ENCODE data around the gene A3GALT2.

The A3GALT2 gene

DNA sequence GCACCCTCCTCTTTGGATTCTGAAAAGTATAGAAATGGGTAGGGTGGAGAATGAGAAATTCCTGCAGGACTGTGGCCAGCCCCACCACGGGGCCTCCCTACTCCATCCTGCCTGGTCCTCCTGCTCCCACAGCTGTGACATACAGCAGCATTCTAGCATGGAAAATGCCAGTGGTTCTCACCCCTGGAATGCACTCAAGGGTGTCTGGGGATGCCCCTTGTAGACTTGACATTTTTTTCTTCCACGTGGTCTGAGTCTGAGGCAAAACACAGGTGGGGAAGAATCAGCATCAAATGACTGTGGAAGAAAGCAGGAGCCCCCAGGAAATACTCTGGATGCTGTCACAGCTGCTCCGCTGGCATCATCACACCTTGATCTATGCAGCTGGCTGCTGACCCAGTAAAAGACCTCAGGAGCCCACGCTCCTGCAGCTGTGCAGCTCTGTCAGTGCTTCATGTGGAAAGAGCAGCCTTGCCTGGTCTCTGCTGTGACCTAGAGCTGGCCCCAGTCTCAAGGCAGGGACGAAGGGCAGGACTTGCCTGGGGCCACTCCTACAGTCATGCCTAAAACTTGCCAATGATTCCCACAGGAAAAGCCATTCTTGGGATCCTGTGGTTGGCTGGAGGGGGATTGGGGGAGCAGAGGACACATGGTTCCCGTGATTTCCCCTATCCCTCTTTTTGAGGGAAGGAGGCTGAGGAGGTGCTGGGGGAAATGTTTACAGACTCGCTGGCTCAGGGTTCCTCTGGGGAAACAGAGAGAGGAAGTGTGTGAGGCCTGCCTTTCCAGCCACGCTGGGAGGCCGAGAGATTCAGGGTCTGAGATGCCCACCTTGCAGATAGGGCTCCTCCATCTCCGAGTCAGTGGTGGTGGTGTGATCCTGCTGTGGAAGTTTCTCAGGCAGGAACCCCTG is 10.8 kb upstream of the A3GALT2 start:
- DNase-seq (ENCODE audit: low read depth), result no peak

DNA sequence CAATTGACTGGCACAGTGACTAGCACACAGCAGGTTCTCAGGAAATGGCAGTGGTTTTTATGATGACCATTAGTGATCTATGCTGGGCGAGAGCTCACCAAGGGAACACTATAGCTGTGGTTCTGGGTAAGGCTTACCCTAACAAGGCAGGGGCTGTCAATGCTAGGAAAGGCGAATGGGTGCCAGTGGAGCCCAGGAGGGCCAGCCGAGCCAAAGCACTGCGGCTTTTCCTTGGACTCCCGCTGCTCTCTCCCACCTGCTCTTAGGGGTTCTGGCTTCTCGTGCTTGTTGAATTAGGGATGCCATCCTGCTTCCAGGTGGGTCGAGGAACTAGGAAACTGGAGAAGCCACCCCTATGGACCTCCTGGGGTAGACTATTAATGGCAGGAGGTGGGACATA is 10.0 kb upstream of the A3GALT2 start:
- DNase-seq (ENCODE audit: low read depth), result no peak

DNA sequence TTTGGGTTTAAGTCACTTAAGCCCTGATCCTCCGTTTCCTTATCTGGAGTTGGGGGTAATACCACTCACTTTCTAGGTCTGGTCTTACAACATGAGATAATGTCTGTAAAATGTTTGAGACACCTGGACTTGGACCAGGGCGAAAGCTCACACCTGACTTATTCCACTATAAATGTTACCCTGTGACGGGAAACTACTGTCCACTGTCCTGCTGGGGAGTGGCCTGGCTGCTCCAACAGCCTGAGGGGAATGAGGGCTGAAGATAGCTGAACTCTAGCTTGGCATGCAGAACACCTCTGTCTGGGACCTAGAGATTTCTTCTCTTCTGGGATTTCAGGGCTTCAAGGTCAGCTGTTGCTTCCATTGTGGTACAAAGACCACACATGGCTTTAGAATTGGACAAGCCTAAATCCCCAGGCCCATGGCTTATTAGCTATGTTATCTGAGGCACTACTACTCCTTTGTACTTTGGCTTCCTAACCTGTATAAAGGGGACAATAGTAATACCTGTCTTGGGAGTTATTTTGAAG is 9.5 kb upstream of the A3GALT2 start:
- DNase-seq (ENCODE audit: low read depth), result no peak

DNA sequence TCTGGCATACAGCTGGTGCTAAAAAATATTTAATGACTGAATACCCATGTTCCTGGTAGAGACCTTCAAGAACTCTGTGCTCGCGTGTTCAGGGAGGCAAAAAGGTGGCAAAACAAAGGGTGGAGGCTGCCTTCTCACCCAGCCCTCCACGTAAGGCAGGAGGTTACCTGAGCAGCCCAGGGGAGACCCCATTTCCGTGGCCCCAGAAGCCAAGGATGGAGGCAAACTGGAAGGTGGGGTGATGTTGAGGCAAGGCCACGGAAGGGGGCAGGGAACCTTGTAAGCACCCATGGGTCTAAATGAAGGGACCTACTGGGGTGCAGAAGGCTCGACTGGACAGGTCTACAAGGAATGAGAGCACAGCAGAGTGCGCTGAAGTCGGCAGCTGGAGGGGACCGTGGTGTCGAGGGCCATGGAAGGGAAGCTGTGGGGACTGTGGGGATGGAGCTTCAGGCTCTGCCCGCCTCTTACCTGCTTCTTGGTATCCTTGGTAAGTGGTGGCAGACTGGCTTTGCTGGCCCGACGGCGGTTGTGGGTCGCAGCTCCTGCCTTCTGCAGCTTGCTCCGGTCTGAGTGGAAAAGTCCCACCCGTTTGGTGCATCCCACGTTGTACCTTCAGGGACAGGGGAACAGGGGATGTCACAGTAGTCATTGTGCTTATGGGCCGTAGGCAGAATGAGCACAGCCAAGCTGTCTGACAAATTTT is 8.9 kb upstream of the A3GALT2 start:
- DNase-seq (ENCODE audit: low read depth), result no peak

DNA sequence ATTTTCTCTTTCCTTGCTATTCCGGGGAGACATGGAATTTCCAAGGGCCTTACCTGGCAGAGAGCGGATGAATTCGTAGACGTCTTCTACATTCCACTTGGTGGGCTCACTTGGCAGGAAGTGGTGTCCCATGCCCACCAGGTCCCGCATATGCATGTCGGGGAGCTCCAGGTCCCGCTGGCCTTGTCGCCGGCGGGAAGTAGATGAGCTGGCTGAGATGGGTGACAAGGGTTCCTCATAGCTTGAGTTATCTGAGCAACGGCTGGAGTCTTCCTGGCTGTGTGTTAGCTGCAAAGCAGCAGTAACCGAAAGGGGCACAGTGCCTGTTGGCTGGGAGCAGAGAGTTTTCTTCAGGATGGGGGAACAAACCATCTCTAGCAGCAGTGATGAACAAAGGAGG is 7.9 kb upstream of the A3GALT2 start:
- no peak for DNase-seq (ENCODE audit: low read depth)

DNA sequence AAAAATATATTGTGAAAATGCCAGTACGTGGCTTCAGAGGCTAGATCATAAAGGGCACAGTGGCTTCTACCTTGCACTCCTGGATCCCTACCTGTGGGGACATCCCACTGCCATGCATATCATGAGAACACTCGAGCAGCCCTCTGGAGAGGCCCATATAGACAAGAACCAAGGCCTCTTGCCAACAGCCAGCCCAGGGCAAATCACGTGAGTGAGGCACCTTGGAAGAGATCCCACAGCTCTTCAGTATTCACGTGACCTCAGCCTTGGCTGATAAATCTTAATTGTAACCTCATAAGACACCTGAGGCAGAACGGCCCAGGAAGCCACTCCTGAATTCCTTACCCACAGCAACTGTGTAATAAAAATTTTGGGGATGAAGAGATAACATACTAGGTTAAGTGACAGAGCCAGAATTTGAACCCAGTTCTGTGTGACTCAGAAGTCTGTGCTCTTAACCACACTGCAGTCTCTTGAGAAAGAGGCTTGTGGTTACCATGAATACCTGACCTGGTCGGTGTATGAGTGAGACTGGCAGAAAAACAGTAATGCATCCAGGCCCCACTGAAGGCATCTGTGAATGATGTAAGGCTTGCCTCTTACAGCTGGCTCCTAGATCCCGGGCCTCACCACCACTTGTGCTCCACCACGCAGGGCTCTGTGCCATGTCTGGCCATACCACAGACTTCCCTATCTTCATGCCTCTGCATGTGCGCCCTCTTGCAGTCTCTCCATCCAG is 6.9 kb upstream of the A3GALT2 start:
- no peak for DNase-seq (ENCODE audit: low read depth)

DNA sequence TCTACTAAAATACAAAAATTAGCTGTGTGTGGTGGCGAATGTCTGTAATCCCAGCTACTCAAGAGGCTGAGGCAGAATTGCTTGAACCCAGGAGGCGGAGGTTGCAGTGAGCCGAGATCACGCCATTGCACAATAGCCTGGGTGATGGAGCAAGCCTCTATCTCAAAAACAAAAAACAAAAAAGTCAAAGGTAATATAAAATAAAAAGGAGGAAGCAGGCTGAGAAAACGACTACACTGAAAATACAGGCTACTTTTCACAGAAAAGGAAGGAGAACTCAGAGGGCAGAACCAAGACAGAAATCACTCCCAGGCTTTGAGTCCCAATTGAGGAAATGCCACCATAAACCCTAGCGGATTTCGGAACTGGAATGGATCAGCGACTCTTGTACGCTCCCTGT is 5.9 kb upstream of the A3GALT2 start:
- DNase-seq (ENCODE audit: low read depth), result no peak

DNA sequence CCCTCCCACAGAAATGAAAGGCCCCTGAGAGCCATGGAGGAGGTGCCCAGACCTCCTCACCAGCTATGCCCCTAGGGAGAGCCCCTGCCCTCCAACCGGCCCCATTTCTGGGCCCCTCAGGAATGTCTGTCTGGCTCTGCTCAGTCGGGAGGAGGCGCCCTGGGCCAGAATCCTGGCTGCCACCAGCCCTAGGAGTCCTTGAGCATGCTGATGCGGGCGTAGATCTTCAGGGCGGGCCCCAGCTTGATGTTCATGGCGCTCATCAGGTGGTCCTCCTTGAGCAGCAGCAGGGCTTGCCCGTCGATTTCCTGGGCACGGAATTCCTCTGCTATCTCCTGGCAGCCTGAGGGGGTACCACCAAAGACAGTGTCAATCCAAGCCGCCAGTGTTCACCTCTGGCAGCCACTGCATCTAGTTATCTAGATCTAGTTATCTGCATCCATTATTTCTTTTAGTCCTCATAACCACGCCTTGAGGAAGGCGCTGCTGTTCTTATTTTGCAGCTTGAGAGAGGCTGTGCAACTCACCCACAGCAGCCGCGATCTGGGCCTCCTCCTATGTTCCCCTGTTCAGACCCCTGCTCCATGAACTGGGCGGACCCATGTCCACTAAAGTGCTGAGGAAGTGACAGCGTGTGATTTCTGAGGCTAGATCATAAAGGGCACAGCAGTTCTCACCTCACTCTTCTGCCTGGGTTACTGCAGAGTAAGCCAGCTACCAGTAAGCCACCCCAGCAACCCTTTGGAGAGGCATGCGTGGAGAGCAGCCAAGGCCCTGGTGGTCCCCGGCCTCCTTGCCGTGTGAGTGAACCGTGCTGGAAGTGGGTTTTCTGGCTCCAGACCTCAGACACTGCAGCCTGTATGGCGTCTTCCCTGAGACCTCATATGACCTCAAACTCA is 4.0 kb upstream of the A3GALT2 start:
- no peak for DNase-seq (ENCODE audit: low read depth)

DNA sequence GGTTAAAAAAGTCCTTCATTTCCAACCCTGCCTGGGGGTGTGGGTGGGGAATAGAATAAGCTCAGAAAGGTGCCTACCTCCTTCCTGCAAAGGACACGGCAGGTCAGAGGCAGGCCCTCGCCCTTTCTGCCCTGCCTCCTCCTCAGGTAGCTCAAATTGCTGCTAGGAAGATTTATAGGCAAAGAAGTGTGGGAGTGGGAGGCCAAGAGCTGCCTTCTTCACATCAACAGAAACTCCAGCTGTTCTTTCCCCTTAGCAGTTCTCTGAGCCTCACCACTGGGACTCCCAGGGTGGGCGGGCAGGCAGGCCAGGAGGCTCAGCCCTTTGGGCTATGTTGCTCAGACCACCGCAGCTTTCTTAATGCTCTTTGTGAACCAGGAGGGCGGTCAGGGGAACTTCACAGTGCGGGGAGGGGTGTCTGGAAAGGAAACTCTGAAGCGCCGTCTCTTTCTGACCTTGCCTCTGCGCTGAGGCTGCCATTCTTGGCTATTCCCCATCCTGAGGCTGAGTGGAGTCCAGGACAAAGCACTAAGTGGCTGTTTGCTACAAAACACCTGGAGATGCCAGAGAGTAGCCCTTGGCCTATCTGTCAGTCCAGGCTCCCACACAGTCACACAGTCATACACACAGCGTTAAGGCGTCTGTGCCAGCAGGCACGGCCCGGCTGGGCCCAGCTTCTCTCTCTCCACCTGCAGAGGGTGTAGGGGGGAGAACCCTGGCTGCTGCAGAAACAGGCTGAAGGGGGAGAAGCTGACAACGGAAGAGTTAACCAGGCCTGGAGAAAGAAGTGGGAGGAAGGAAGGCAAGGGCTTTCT is 3.0 kb upstream of the A3GALT2 start:
- DNase-seq (ENCODE audit: low read depth), result no peak

DNA sequence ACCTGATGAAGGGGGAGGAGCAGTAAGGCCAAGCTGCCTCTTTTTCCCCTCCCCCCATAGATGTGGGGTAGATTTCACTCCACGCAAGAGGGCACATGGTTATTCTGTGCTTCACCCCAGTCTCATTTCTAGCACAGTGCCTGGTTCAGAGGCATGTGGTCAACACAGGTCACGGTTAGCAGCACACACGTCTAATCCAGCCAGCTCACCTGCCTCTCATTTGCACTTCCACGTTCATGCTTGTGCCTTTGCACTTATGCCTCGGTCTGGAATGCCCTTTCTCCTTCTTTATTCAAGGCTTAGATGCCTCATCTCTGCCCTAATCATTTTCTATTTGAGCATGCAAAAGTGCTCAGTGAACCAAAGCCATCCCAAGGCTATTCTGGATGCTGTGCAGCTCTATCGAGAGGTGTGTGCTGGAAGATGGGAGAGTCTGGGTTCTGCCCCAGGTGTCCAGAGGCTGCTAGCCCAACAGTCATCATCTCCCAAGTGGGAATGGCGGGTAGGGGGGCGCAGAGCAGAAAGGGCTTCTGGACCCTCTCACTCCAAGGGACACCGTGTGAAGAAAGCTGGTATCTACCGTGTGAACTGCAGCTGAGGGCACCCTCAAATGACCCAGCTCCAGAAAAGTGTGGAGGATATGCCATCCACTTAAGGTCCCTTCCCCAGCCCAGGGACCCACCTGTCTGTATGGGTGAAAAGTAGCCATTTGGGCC is 2.1 kb upstream of the A3GALT2 start:
- no peak for DNase-seq (ENCODE audit: low read depth)

DNA sequence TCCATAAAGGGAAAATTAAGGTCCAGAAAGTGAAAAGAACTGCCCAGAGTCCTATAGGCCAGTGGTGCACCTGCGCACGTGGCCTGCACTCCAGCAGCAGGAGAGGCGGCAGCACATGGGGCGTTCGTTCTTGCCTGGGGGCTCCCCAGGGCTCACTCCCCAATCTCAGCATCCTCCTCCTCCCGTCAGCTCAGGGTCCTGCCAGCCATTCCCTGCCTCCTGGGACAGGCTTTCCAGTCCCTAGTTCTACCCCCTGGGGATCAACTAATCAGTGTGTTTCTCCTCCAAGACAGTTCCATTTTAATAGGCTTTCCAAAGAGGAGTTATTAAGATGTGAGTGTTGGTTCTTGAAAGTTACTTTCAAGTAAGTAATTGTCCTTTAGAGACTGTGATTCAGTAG is 1.2 kb upstream of the A3GALT2 start:
- no peak for DNase-seq (ENCODE audit: low read depth)

DNA sequence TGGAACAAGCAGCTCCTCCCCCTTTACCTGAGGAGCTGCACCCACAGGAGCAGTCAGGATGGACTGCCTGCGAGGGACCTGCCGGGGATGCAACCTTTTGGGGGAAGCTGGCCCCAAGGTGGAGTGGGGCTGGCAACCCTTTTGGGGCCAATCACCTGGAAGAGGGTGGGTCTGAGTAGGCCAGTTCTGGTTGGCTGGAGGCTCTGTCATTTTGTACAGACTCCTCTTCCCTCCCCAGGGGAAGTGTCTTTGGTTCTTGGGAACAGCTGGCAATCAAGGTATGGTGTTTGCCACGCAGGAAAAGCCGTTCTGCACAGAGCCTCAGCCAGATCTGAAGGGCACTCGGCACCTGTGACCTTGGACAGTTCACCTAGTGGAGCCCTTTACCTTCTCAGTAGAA is 280 bp upstream of the A3GALT2 start:
- DNase-seq (ENCODE audit: low read depth), result no peak

DNA sequence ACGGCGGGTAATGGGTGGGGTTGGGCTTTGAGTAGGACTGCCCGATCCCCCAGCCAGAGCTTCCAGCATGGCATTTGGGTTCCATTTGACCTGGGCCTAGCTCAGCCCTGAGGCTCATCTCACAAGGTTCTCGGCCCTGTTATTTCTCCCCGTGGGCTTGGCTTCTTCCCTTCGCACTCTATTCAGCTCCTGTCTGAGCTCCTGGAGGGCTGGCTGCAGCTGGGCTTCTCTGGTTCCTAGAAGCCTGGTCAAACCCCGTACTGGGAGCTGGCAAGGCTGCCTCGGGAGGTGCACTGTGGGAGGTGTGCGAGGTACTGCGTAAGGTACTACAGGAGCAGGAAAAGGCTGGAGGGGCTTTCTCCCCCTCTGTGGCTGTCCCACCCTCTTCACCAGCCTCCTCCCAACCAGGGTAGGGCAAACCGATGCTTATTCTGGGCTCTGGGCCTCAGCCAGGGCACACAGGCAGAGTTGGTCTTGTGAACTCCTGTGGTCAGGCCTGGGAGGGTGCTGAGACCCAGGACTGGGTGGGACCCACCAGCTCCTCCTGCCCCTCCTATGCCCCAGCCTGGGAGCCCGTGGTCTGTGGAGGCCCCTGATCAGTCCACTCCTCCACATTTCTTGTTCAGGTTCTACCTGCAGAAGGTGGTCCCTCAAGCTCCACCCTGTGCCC is 814 bp downstream of the A3GALT2 start:
- no peak for DNase-seq (ENCODE audit: low read depth)

DNA sequence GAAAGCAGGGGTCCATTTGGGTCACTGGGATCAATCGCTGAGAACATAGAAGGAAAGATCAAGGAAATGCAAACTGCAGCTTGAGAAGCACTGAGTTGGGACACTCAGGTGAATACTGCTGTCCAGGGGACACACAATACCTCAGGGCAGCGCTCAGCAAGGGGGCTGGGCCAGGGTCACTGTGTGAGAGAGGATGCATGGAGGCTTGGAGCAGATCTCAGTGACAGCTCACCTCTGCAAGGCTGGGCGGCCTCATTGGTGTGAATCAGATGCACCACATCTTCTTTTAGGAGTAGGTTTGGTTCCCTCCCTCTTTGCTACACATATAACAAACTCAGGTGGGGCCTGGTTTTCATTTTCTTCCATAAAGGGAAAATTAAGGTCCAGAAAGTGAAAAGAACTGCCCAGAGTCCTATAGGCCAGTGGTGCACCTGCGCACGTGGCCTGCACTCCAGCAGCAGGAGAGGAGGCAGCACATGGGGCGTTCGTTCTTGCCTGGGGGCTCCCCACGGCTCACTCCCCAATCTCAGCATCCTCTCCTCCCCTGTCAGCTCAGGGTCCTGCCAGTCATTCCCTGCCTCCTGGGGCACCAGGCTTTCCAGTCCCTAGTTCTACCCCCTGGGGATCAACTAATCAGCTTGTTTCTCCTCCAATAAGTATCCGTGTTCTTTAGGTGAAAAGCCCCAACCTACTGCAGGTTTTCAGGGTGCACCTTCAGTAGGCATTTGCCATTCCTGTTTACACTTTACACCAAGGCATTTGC is 1.5 kb downstream of the A3GALT2 start:
- no peak for DNase-seq (ENCODE audit: low read depth)

DNA sequence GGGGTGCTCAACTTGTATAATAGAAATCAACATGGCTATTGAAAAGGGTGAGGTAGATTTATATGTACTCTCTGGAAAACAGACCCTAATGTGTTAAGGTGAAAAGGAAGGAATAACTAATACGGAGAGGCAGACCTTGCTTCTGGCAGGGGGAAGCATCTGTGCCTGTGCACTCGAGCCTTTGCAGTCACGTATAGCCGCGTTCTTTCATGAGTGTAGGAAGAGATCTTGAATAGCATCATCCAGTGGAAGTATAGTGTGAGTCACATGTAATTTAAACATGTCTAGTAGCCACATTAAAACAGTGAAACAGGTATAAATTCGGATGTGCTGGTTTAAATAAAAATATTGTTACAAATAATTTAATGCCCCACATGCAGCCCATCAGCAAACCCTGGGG is 3.0 kb downstream of the A3GALT2 start:
- DNase-seq (ENCODE audit: low read depth), result no peak

DNA sequence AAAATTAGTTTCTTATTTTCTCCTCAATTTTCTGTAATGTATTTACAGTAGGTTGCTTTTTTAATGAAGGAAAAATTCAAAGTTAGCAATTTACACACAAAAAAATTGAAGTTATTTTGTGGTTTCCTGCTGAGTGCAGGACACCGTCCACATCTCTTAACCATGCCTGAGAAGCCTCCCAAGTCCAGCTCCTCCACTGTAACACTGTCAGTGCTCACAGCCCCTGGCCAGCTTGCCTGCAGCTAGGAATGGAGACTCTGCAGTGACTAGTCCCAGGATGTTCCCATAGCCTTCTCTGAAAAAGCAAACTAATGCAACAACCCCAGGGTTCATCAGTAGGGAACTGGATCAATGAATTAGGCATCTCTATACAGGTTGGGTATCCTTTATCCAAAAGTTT is 3.5 kb downstream of the A3GALT2 start:
- no peak for DNase-seq (ENCODE audit: low read depth)

DNA sequence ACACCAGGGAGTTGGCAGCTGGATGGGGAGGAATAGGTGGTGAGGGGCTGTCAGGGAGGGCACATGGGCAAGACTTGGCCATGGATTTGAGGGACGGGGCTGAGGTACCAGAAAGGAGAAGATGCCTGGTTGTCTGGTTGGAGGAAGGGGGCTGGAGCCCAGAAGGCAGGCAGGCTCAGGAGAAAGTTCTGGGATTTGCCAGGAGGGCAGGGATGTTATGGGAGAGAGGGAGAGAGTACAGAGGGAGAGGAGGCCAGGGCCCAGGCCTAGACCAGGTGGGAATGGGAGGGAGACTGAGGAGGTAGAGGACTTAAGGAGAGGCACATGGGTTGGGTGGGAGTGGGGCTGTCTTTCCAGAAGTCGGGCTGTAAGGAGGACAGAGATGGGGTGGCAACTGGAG is 4.3 kb downstream of the A3GALT2 start:
- no peak for DNase-seq (ENCODE audit: low read depth)

DNA sequence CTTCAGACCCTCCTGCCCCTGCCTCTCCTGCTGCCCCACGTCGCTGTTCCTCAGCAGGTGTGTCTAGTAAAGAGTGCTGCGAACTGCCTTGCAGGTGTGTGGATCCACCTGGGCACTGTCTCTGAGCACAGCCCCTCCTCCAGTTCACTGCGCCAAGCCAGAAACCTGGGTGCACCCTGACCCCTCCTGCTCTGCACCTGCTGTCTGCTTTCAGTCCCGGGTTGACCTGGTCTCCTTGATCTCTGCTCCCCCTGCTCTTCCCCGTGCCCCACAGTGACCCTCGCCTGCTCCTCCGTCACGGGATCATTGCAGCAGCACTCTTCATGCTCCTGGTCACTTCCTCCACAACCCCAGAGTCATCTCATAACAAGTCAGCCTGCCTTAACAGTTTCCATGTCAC is 6.5 kb downstream of the A3GALT2 start:
- no peak for DNase-seq (ENCODE audit: low read depth)

DNA sequence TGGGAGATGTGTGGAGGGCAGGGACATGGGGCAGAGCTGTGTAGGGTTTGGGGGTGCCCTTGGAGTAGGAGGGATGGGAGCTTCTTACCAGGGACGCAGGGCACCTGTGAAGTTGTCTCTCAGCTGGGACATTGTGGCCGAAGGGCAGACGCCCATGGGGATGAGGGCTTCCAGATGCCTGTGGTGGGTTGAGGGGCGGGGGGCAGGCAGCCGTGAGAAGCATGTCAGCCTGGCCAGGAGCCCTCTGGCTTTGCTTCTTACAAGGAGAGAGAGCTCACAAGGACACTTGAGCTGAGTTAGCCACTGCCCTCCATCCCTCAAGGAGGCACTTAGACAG is 8.5 kb downstream of the A3GALT2 start:
- DNase-seq (ENCODE audit: low read depth), result no peak

All from stimulated activated CD8-positive, alpha-beta memory T cell treated with anti-CD3 and anti-CD28 coated beads, Interleukin-15, amount 100 ng/mL, for 24 hours (primary cell).